H1 (cell line): ENCODE results near the gene GRID2. TPM values are rescaled to one million over a fixed set of nuclear protein-coding genes. Genes with fewer than 3 reads are reported as not detected.

Experiments
- PHF8 ChIP-seq: fragments of 200-600 bp; sonication (generic); conservative IDR thresholded peaks from 2 replicates; pipeline ENCODE4 v1.7.1; 2012; ENCODE audit warnings: low read depth, mild to moderate bottlenecking, inconsistent platforms, low read length, moderate library complexity
- polyA plus RNA-seq, 7 experiments: library from polyadenylated mRNA; depleted of rRNA in 3 of 7; stranded (reverse) in 5 of 7; unstranded in 2 of 7; fragments of >200 nt in 5 of 7; fragments of 200-250 nt in 2 of 7; gene quantifications; 1 replicate in 5 of 7; 2 replicates in 1 of 7; 4 replicates in 1 of 7; pipeline versions ENCODE4 v1.2.1 to v1.2.3, GENCODE V29; 2011 to 2013; ENCODE audit warnings: missing spikeins in 2 of 7, mixed read lengths in 2 of 7
- total RNA-seq: library from RNA; stranded (reverse); fragmentation: NEBNext Ultra II Directional; extraction: Animal tissue kit (Norgen Biotek cat#: 25700); gene quantifications from 2 replicates; pipeline ENCODE4 v1.2.1, GENCODE V29; 2021

The GRID2 gene
- total and polyA plus RNA-seq, 2 of the 8 experiments (the other 6 are each of a cell fraction or from before 2014, with no cell fraction given) = 31.1 to 81.9 TPM

- TF ChIP-seq PHF8 = no peak
Observed at GRCh38 chr4:93368968-93369367, 1065.2 kb downstream of the GRID2 start (continued).
